ENCODE results near the gene BCL2L12.

GRCh38 chr19:49643466-49643865, 22.3 kb upstream of the BCL2L12 start:
- TF ChIP-seq CTCF (IDR thresholded peaks at IDR 0.05) (no peak), POLR2A (IDR thresholded peaks at IDR 0.05) (no peak)

Data from esophagus squamous epithelium (tissue), 4 donors.